ENCODE measurements around the gene DDX50.

Gene DDX50

GRCh38 chr10:68981074-68981473 is 80.0 kb downstream of the DDX50 start:
- TF ChIP-seq CTCF (IDR thresholded peaks at IDR 0.05; ENCODE audit: low read depth, low read length) = peak; percentile 25
- in situ Hi-C loops (cut with HindIII; ENCODE audit: low sequenced_read_pairs) = no loop called here
- no peak for DNase-seq (ENCODE audit: low read depth, low spot score)
- H3K4me3 ChIP-seq (ENCODE audit: low read depth, low read length) = no peak overlapping the region

GRCh38 chr10:68982389-68982788 is 81.3 kb downstream of the DDX50 start:
- no peak for TF ChIP-seq CTCF (IDR thresholded peaks at IDR 0.05; ENCODE audit: low read depth, low read length)
- DNase-seq (ENCODE audit: low read depth, low spot score) = no peak
- in situ Hi-C loops (cut with HindIII; ENCODE audit: low sequenced_read_pairs) = no loop called here
- H3K4me3 ChIP-seq (ENCODE audit: low read depth, low read length) = no peak overlapping the region

GRCh38 chr10:68987611-68988010 is 86.5 kb downstream of the DDX50 start:
- no peak for TF ChIP-seq CTCF (IDR thresholded peaks at IDR 0.05; ENCODE audit: low read depth, low read length)
- H3K4me3 ChIP-seq (ENCODE audit: low read depth, low read length) = no peak overlapping the region
- in situ Hi-C loops (cut with HindIII; ENCODE audit: low sequenced_read_pairs) = no loop called here
- DNase-seq (ENCODE audit: low read depth, low spot score) = no peak

GRCh38 chr10:68988530-68989316 is 87.6 kb downstream of the DDX50 start, which contains the start of gene KIFBP:
KIFBP (plus strand) TSS chr10:68988803; CDS start chr10:68988833, 30 bp downstream.
- peak within 1 kb of the TSS; percentile 97 for H3K4me3 ChIP-seq (ENCODE audit: low read depth, low read length)
- peak; percentile 65 for TF ChIP-seq CTCF (IDR thresholded peaks at IDR 0.05; ENCODE audit: low read depth, low read length)
- in situ Hi-C loops (cut with HindIII; ENCODE audit: low sequenced_read_pairs) = no loop called here
- peak; percentile 98 for DNase-seq (ENCODE audit: low read depth, low spot score)

GRCh38 chr10:68989317-68989990 is 88.3 kb downstream of the DDX50 start:
- TF ChIP-seq CTCF (IDR thresholded peaks at IDR 0.05; ENCODE audit: low read depth, low read length) = no peak
- in situ Hi-C loops (cut with HindIII; ENCODE audit: low sequenced_read_pairs) = no loop called here
- DNase-seq (ENCODE audit: low read depth, low spot score) = peak; percentile 5
- H3K4me3 ChIP-seq (ENCODE audit: low read depth, low read length) = peak overlapping the region; percentile 97

- peak; percentile 87 for DNase-seq (ENCODE audit: low read depth, low spot score)
- no peak for TF ChIP-seq CTCF (IDR thresholded peaks at IDR 0.05; ENCODE audit: low read depth, low read length)
- in situ Hi-C loops (cut with HindIII; ENCODE audit: low sequenced_read_pairs) = no loop called here
- no peak overlapping the region for H3K4me3 ChIP-seq (ENCODE audit: low read depth, low read length)
Observed at GRCh38 chr10:68992636-68993440, 91.7 kb downstream of the DDX50 start.

Data from astrocyte of the spinal cord (primary cell).